HepG2 (cell line): ENCODE data around the gene GALNT9. TPM values are rescaled to one million over a fixed set of nuclear protein-coding genes. Genes with fewer than 3 reads are reported as not detected.

Source experiments
- ATAC-seq: fragments of 200-7000 bp; cut with Tn5 transposase; 3 replicates; pipeline ENCODE4 v1.9.1; 2020; ENCODE audit warnings: mild to moderate bottlenecking, moderate library complexity
- BruUV-seq: library from RNA; stranded (reverse); fragments of 400-500 nt; replicated peaks from 2 replicates; lab custom pipeline; 2021; lab: Mats Ljungman, UMichigan
- CTCF ChIA-PET: fragments of 300-600 bp; formaldehyde crosslinking; extraction: SDS; loops from one replicate; lab custom pipeline; 2021; ENCODE audit warnings: low total read pairs, inconsistent platforms, low intra/inter-chr PET ratio; lab: Yijun Ruan, JAX
- POLR2A ChIA-PET: fragments of 350-600 bp; sonication (Branson Sonifier 250); formaldehyde crosslinking; loops from one replicate; lab custom pipeline; 2020; ENCODE audit warnings: antibody characterized with exemption, inconsistent platforms; lab: Yijun Ruan, JAX
- DNase-seq: peaks from one replicate; pipeline ENCODE4 v3.0.0-alpha.2; 2015; ENCODE audit warnings: low spot score
- FAIRE-seq: peaks from 3 replicates; lab custom pipeline; 2011; peaks lifted over from hg19 to GRCh38; lab: Jason Lieb, UNC
- H2AFZ ChIP-seq: one replicate; pipeline ENCODE4 v1.6.1; 2011; ENCODE audit warnings: low read length, inconsistent platforms
- H3K27ac ChIP-seq: fragments of 300-600 bp; 3 replicates; pipeline ENCODE4 v1.8.0; 2011; ENCODE audit warnings: mixed run types, mild to moderate bottlenecking, mixed read lengths, low read length, inconsistent platforms; ENCODE audit not compliant: insufficient read depth; ENCODE audit errors: extremely low read length
- H3K27me3 ChIP-seq, 2 experiments: fragments of 200-600 bp in 1 of 2; 2 replicates in 1 of 2; 3 replicates in 1 of 2; pipeline versions ENCODE4 v1.6.0 to v1.8.0; 2011; ENCODE audit warnings: low read length in 2 of 2, mild to moderate bottlenecking in 2 of 2, moderate library complexity in 2 of 2, inconsistent platforms in 1 of 2; ENCODE audit not compliant: insufficient read depth in 2 of 2, control insufficient read depth in 1 of 2
- H3K36me3 ChIP-seq, 2 experiments: fragments of 200-600 bp in 1 of 2; replicated peaks in 1 of 2; 2 replicates in 1 of 2; 3 replicates in 1 of 2; pipeline versions ENCODE4 v1.5.1 to v1.8.0; 2011; ENCODE audit warnings: low read length in 2 of 2, inconsistent platforms in 1 of 2; ENCODE audit not compliant: insufficient read depth in 2 of 2, control insufficient read depth in 1 of 2
- H3K4me1 ChIP-seq: 2 replicates; pipeline ENCODE4 v1.5.1; 2012; ENCODE audit warnings: low read length, inconsistent platforms; ENCODE audit not compliant: insufficient read depth
- H3K4me2 ChIP-seq: 2 replicates; pipeline ENCODE4 v1.6.0; 2011; ENCODE audit warnings: low read depth, low read length, inconsistent platforms
- H3K4me3 ChIP-seq, 3 experiments: fragments of 200-600 bp in 1 of 3; sonication (generic), shearing (Covaris generic) in 1 of 3; replicated peaks in 1 of 3; 2 replicates each; pipeline ENCODE4 v1.5.1; 2011 to 2016; ENCODE audit warnings: low read length in 3 of 3, inconsistent platforms in 2 of 3, low read depth in 2 of 3, mild to moderate bottlenecking in 2 of 3, control low read depth in 1 of 3, mixed read lengths in 1 of 3; ENCODE audit not compliant: insufficient read depth in 1 of 3
- H3K79me2 ChIP-seq: one replicate; pipeline ENCODE4 v1.6.1; 2011; ENCODE audit warnings: low read length, inconsistent platforms; ENCODE audit not compliant: insufficient read depth
- H3K9ac ChIP-seq: 2 replicates; pipeline ENCODE4 v1.6.0; 2011; ENCODE audit warnings: mild to moderate bottlenecking, low read depth, low read length, inconsistent platforms; ENCODE audit not compliant: insufficient read depth
- H3K9me3 ChIP-seq: 2 replicates; pipeline ENCODE4 v1.5.1; 2012; ENCODE audit warnings: mild to moderate bottlenecking, low read length
- H4K20me1 ChIP-seq: 2 replicates; pipeline ENCODE4 v1.6.0; 2011; ENCODE audit warnings: inconsistent platforms, mild to moderate bottlenecking, low read length, moderate library complexity; ENCODE audit not compliant: insufficient read depth
- ATF7 ChIP-seq, 2 experiments: fragments of 450-650 bp in 1 of 2; sonication (generic) in 1 of 2; formaldehyde crosslinking in 1 of 2; IDR thresholded peaks; 2 replicates each; pipeline versions ENCODE4 v1.4.0 to v1.6.1; 2016 to 2020; ENCODE audit warnings: antibody characterized with exemption in 1 of 2, mild to moderate bottlenecking in 1 of 2, missing genetic modification reagents in 1 of 2
- DMAP1 ChIP-seq: IDR thresholded peaks from 2 replicates; pipeline ENCODE4 v1.6.1; 2016
- JUND ChIP-seq: sonication (generic); formaldehyde crosslinking; IDR thresholded peaks from 2 replicates; pipeline ENCODE4 v1.8.0; 2022; ENCODE audit warnings: mild to moderate bottlenecking, missing genetic modification reagents
- KDM3A ChIP-seq: IDR thresholded peaks from 2 replicates; pipeline ENCODE4 v1.6.1; 2018; ENCODE audit warnings: low read depth, missing compliant biosample characterization
- MTERF4 ChIP-seq: sonication (generic); formaldehyde crosslinking; IDR thresholded peaks from 2 replicates; pipeline ENCODE4 v1.8.0; 2023; ENCODE audit warnings: mild to moderate bottlenecking, missing genetic modification reagents
- NAIF1 ChIP-seq: sonication (generic); formaldehyde crosslinking; IDR thresholded peaks from 2 replicates; pipeline ENCODE4 v1.5.0; 2020; ENCODE audit warnings: mild to moderate bottlenecking, missing genetic modification reagents, borderline replicate concordance
- NR2F6 ChIP-seq, 2 experiments: IDR thresholded peaks; 2 replicates each; pipeline ENCODE4 v1.6.1; 2016; ENCODE audit warnings: antibody characterized with exemption in 1 of 2, mild to moderate bottlenecking in 1 of 2
- PHF21A ChIP-seq: sonication (generic); formaldehyde crosslinking; IDR thresholded peaks from 2 replicates; pipeline ENCODE4 v1.5.0; 2020; ENCODE audit warnings: mild to moderate bottlenecking, missing genetic modification reagents
- SSRP1 ChIP-seq: IDR thresholded peaks from 2 replicates; pipeline ENCODE4 v1.6.1; 2016; ENCODE audit warnings: control low read depth
- U2AF2 ChIP-seq: fragments of 200-400 bp; formaldehyde crosslinking; IDR thresholded peaks from 2 replicates; pipeline ENCODE4 v1.6.1; 2017; ENCODE audit warnings: low read depth, mild to moderate bottlenecking, low read length
- ZNF747 ChIP-seq: sonication (generic); formaldehyde crosslinking; IDR thresholded peaks from 2 replicates; pipeline ENCODE4 v1.8.1; 2023; ENCODE audit warnings: missing genetic modification reagents, mild to moderate bottlenecking, borderline replicate concordance
- WGBS: methylation state at CpG from one replicate; pipeline ENCODE4 v1.1.6; 2017; ENCODE audit warnings: low lambda C conversion rate; 5-methylcytosine and 5-hydroxymethylcytosine counted together
- in situ Hi-C: cut with HindIII; loops from 2 replicates; pipeline ENCODE4 v1.10.0; 2017; ENCODE audit warnings: low pct_unique_long_range_greater_than_20kb; ENCODE audit not compliant: extremely low pct_ligation_motif_present
- intact Hi-C: fragments of 100-400 bp; cut with micrococcal nuclease; formaldehyde crosslinking; loops from one replicate; pipeline ENCODE4 v1.10.0; 2022; ENCODE audit not compliant: unreplicated experiment
- polyA plus RNA-seq, 8 experiments: library from polyadenylated mRNA; depleted of rRNA in 3 of 8; stranded (reverse) in 7 of 8; unstranded in 1 of 8; fragments of >200 nt; fragmentation: Illumina TruSeq in 4 of 8; extraction: Trizol in 4 of 8; gene quantifications; 2 replicates each; pipeline versions ENCODE4 v1.2.1 to v1.2.3, GENCODE V29; 2011 to 2016; ENCODE audit warnings: low read depth in 4 of 8, missing spikeins in 1 of 8, mixed read lengths in 1 of 8; ENCODE audit not compliant: insufficient read depth in 1 of 8
- total RNA-seq, 5 experiments: library from RNA; depleted of rRNA; stranded (reverse); fragments of >200 nt; fragmentation: Illumina TruSeq; extraction: Trizol; gene quantifications; 2 replicates each; pipeline ENCODE4 v1.2.3, GENCODE V29; 2016; ENCODE audit warnings: low read depth in 1 of 5

GALNT9 gene
- total and polyA plus RNA-seq, 2 of the 13 experiments (the other 11 are each of a cell fraction or from before 2014, with no cell fraction given): 0.04 TPM; not detected in 1

DNA sequence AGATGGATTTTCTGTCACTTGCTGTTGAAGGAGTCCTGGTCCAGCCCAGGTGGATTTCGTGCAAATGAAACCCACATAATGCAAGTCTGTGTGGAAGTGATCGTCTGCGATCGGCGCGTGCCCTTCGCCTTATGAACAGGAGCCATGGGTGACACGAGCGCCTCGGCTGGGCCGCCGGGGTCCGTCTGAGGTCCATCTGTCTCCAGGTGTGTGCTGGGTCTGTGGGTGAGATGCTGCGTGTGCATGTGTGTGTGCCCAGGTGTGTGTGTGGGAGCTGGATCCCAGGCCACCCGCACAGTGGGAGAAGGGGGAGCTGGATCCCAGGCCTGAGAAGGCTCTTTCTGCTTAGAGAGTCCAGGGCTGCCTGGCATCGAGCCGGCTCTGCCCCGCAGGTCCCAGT, 53.8 kb downstream of the GALNT9 start:
- H3K4me2 ChIP-seq: no peak overlapping the region
- intact Hi-C loops (no loop called here), in situ Hi-C loops (no loop called here)
- no peak for ATAC-seq
- H3K79me2 ChIP-seq: no peaks in the 10 kb centered on the region
- CTCF ChIA-PET: no interaction called here
- no peak overlapping the region for H3K4me3 ChIP-seq
- DNase-seq: no peak
- no peak overlapping the region for H3K9ac ChIP-seq
- WGBS: 66% methylated on average over 12 of the region's 18 CpGs
- H4K20me1 ChIP-seq: 0 out of 2 replicates have a peak, but pooled peaks cover 2% of the 10 kb centered on the region
- FAIRE-seq: no peak
- BruUV-seq: no TSS peak
- H2AFZ ChIP-seq: no peak overlapping the region
- POLR2A ChIA-PET: no interaction called here
- H3K27ac ChIP-seq: no peak overlapping the region
- H3K36me3 ChIP-seq: no peaks in the 10 kb centered on the region
- no peaks in the 10 kb centered on the region for H3K9me3 ChIP-seq
- H3K4me1 ChIP-seq: peaks cover 12% of the 10 kb centered on the region
- TF ChIP-seq ZNF747: no peak
- no peak for TF ChIP-seq U2AF2
- no peak for TF ChIP-seq ATF7 (IDR thresholded peaks at IDR 0.05)
- no peak for TF ChIP-seq ATF7 (CRISPR knock-in tag; IDR thresholded peaks at IDR 0.05)
- no peak for TF ChIP-seq DMAP1 (CRISPR knock-in tag)
- no peak for TF ChIP-seq JUND (CRISPR knock-in tag)
- TF ChIP-seq NAIF1: no peak
- no peak for TF ChIP-seq PHF21A (CRISPR knock-in tag)
- no peak for TF ChIP-seq MTERF4 (CRISPR knock-in tag)
- TF ChIP-seq KDM3A (CRISPR knock-in tag): no peak
- no peak for TF ChIP-seq NR2F6 (IDR thresholded peaks at IDR 0.05)
- no peak for TF ChIP-seq NR2F6 (CRISPR knock-in tag; IDR thresholded peaks at IDR 0.05)
- no peak for TF ChIP-seq SSRP1 (CRISPR knock-in tag)
- peaks cover 27 to 84% of the 10 kb centered on the region in 2 experiments for H3K27me3 ChIP-seq
